Measurements from ENCODE around the gene UBE2D1.
"Not testable (repeated sequence)": the region's sequence is repeated elsewhere in the genome, so short reads cannot be mapped to it uniquely, and the experiment has no call there.

UBE2D1 gene

GRCh38 chr10:58412502-58412961, 77.7 kb downstream of the UBE2D1 start:
- H3K4me1 Mint-ChIP-seq = no peaks in the 10 kb centered on the region
- no peak overlapping the region for H3K4me3 Mint-ChIP-seq
- DNase-seq (no peak), ATAC-seq (replicated peaks) (no peak)
- peaks cover 0 to 4% of the 10 kb centered on the region in 2 donors for H3K36me3 Mint-ChIP-seq
- no peak overlapping the region for H3K27ac Mint-ChIP-seq
- H3K27me3 Mint-ChIP-seq = peaks cover 17 to 20% of the 10 kb centered on the region in 2 donors
- H3K9me3 Mint-ChIP-seq = peaks cover 2 to 3% of the 10 kb centered on the region in 2 donors

DNA sequence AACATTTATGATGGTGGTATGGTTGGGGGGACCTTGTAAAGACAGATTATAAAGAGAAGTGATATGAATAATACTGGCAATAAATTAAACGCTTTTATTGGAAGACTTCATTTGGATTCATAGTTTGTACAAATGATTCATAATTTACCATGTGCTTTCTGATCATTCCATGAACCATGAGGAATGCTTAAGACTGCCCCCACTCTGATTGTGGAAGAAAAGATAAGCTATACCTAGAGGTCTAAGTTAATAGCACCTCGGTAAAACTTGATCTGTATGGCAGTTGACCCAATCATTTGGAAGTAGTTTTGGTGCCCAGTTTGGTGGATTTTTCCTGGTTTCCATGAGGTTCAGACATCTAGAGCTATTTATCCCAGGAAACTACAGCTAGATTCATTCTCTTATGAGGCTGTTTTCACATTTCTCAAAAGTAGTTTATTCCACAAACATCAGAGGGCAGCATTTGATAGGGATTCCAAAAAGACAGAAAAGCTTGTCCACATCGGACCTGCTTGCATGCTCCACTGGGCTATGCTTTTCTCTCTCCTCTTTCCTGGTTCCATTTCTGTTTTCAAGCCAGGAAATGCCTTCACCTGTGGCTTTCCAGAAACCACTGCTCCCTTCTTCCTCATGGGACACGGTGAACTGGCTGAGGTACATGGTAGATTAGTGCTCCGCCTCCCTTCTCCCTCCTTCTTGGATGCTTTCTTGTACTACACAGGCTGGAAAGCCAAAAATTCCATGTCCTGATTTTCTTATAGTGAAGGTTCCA, 79.7 kb downstream of the UBE2D1 start:
- Mint-ChIP-seq H3K4me1 (no peaks in the 10 kb centered on the region), H3K27ac (no peak overlapping the region), H3K4me3 (no peak overlapping the region), H3K27me3 (peaks cover 17 to 20% of the 10 kb centered on the region in 2 donors), H3K9me3 (peaks cover 8% of the 10 kb centered on the region in 2 donors), H3K36me3 (peaks cover 0 to 4% of the 10 kb centered on the region in 2 donors)
- no peak for DNase-seq
- ATAC-seq (replicated peaks) = no peak

DNA sequence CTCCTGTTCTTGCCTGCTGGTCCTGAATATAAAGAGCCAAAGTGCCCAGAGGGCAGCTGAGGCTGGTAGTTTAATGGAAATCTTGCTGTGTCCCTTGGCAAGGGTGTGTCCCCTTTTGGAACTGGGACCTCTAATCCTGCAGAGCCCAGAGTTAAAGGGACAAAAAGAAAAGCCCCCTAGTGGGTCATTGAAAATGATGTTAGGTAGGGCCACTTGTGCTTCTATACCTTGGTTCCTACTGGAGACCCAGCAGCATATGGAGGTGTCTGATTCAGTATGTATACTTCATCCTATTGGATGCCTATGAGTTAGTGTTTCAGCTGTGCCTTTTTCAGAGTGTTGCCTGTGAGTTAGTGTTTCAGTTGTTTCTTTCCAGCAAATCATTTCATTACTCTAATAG, 81.0 kb downstream of the UBE2D1 start:
- ATAC-seq (replicated peaks) = no peak
- Mint-ChIP-seq H3K4me3 (no peak overlapping the region), H3K27me3 (peaks cover 17 to 20% of the 10 kb centered on the region in 2 donors), H3K9me3 (peaks cover 8% of the 10 kb centered on the region in 2 donors), H3K4me1 (no peaks in the 10 kb centered on the region), H3K36me3 (peaks cover 0 to 4% of the 10 kb centered on the region in 2 donors), H3K27ac (no peak overlapping the region)
- no peak for DNase-seq

DNA sequence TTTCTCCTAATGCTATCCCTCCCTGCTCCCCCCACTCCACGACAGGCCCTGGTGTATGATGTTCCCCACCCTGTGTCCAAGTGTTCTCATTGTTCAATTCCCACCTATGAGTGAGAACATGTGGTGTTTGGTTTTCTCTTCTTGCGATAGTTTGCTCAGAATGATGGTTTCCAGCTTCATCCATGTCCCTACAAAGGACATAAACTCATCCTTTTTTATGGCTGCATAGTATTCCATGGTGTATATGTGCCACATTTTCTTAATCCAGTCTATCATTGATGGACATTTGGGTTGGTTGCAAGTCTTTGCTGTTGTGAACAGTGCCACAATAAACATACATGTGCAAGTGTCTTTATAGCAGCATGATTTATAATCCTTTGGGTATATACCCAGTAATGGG, 83.1 kb downstream of the UBE2D1 start:
- not testable (repeated sequence) for H3K4me3 Mint-ChIP-seq; DNase-seq; H3K27ac Mint-ChIP-seq; H3K4me1 Mint-ChIP-seq; H3K9me3 Mint-ChIP-seq; H3K36me3 Mint-ChIP-seq; ATAC-seq (replicated peaks)
- H3K27me3 Mint-ChIP-seq = peaks cover 15 to 22% of the 10 kb centered on the region in 2 donors
